HT1080 (cell line): ENCODE data around the gene MT3. TPM values are rescaled to one million over a fixed set of nuclear protein-coding genes. Genes with fewer than 3 reads are reported as not detected.
A peak's percentile ranks its signal among the peaks of the same experiment; 100 is the strongest.
"Not testable (repeated sequence)": the region's sequence is repeated elsewhere in the genome, so short reads cannot be mapped to it uniquely, and the experiment has no call there.

Source experiments
- DNase-seq: peaks from one replicate; pipeline ENCODE4 v3.0.0-alpha.2; 2015; ENCODE audit warnings: low read depth
- total RNA-seq: library from RNA; depleted of rRNA; stranded (reverse); fragments of >200 nt; shearing (Covaris generic); gene quantifications from 2 replicates; pipeline ENCODE4 v1.2.3, GENCODE V29; 2014

Gene MT3
- total RNA-seq, 1 experiment from 2014 or later: not detected

- DNase-seq: peak; percentile 84
Measured at GRCh38 chr16:56609463-56609921, 20.2 kb downstream of the MT3 start.

- peak; percentile 88 for DNase-seq
Measured at GRCh38 chr16:56610017-56610608, 20.8 kb downstream of the MT3 start.

GRCh38 chr16:56610609-56611111 is 21.3 kb downstream of the MT3 start:
- DNase-seq: no peak

- DNase-seq: no peak
Measured at GRCh38 chr16:56611281-56611833, 22.0 kb downstream of the MT3 start.

GRCh38 chr16:56613706-56614105 is 24.4 kb downstream of the MT3 start:
- peak; percentile 40 for DNase-seq

GRCh38 chr16:56614549-56614991 is 25.2 kb downstream of the MT3 start:
- peak; percentile 96 for DNase-seq

- DNase-seq: peak; percentile 42
Measured at GRCh38 chr16:56615353-56615752, 26.0 kb downstream of the MT3 start.

GRCh38 chr16:56616608-56617211 is 27.4 kb downstream of the MT3 start:
- no peak for DNase-seq

GRCh38 chr16:56617212-56618085 is 28.1 kb downstream of the MT3 start:
- no peak for DNase-seq

GRCh38 chr16:56618138-56618537 is 28.8 kb downstream of the MT3 start:
- DNase-seq: no peak

GRCh38 chr16:56620339-56620897 is 31.1 kb downstream of the MT3 start:
- DNase-seq: no peak

GRCh38 chr16:56621665-56622445 is 32.5 kb downstream of the MT3 start:
- DNase-seq: not testable (repeated sequence)

- not testable (repeated sequence) for DNase-seq
Measured at GRCh38 chr16:56623184-56623583, 33.9 kb downstream of the MT3 start.

GRCh38 chr16:56623637-56624036 is 34.3 kb downstream of the MT3 start:
- no peak for DNase-seq

GRCh38 chr16:56625140-56625942 is 36.0 kb downstream of the MT3 start, which contains the start of gene MT1E:
Gene MT1E, plus strand, starts transcription at chr16:56625781. Its CDS starts 71 bp downstream, at chr16:56625852.
- DNase-seq: peak; percentile 76

GRCh38 chr16:56625943-56626654 is 36.8 kb downstream of the MT3 start:
- peak; percentile 30 for DNase-seq

GRCh38 chr16:56626685-56627084 is 37.4 kb downstream of the MT3 start:
- DNase-seq: no peak

- DNase-seq: no peak
Measured at GRCh38 chr16:56628486-56629350, 39.4 kb downstream of the MT3 start.
